Liver (tissue), 9 donors: ENCODE results near the gene PPM1D. TPM values are rescaled to one million over a fixed set of nuclear protein-coding genes. Genes with fewer than 3 reads are reported as not detected.

Experiments used
- DNase-seq: peaks from one replicate; pipeline ENCODE4 v3.0.0-alpha.2; 2017; ENCODE audit warnings: low spot score
- H3K27ac ChIP-seq, 2 donors: one replicate each; pipeline ENCODE4 v1.7.0; 2013; ENCODE audit warnings: inconsistent platforms in 2 of 2, low read length in 2 of 2, control low read depth in 1 of 2, low read depth in 1 of 2, mild to moderate bottlenecking in 1 of 2
- H3K27me3 ChIP-seq, 4 donors: one replicate each; pipeline versions ENCODE4 v1.6.1 to v1.7.0; 2013; ENCODE audit warnings: low read length in 3 of 4, inconsistent platforms in 1 of 4, mild to moderate bottlenecking in 1 of 4, moderate library complexity in 1 of 4; ENCODE audit not compliant: control insufficient read depth in 4 of 4, insufficient read depth in 4 of 4
- H3K36me3 ChIP-seq, 4 donors: one replicate each; pipeline versions ENCODE4 v1.6.1 to v1.7.0; 2013; ENCODE audit warnings: low read length in 3 of 4, mild to moderate bottlenecking in 3 of 4, low read depth in 1 of 4, moderate library complexity in 1 of 4; ENCODE audit not compliant: control insufficient read depth in 4 of 4, insufficient read depth in 3 of 4
- H3K4me1 ChIP-seq, 4 donors: one replicate each; pipeline versions ENCODE4 v1.6.1 to v1.7.0; 2013; ENCODE audit warnings: low read length in 3 of 4, mild to moderate bottlenecking in 3 of 4, moderate library complexity in 1 of 4; ENCODE audit not compliant: control insufficient read depth in 4 of 4, insufficient read depth in 4 of 4
- H3K4me3 ChIP-seq, 3 donors: one replicate each; pipeline versions ENCODE4 v1.6.1 to v1.7.0; 2013; ENCODE audit warnings: low read length in 3 of 3, control low read depth in 1 of 3, low read depth in 1 of 3, mild to moderate bottlenecking in 1 of 3
- H3K9ac ChIP-seq, 2 donors: one replicate each; pipeline ENCODE4 v1.7.0; 2013; ENCODE audit warnings: low read length in 2 of 2, mild to moderate bottlenecking in 2 of 2, moderate library complexity in 2 of 2, control low read depth in 1 of 2, low read depth in 1 of 2
- H3K9me3 ChIP-seq, 4 donors: one replicate each; pipeline versions ENCODE4 v1.6.1 to v1.7.0; 2013; ENCODE audit warnings: low read length in 3 of 4; ENCODE audit not compliant: control insufficient read depth in 4 of 4
- CTCF ChIP-seq: fragments of 150-350 bp; IDR thresholded peaks from 2 replicates; pipeline ENCODE4 v1.5.1; 2017; ENCODE audit warnings: improper control_type of control experiment, low read depth, low read length; ENCODE audit not compliant: missing input control
- EGR1 ChIP-seq, 2 donors: IDR thresholded peaks; 2 replicates each; pipeline ENCODE4 v1.6.1; 2016 to 2018; ENCODE audit warnings: antibody characterized with exemption in 2 of 2, low read depth in 2 of 2
- FOXA1 ChIP-seq: IDR thresholded peaks from 2 replicates; pipeline ENCODE4 v1.6.1; 2016; ENCODE audit warnings: antibody characterized with exemption
- FOXA2 ChIP-seq: IDR thresholded peaks from 2 replicates; pipeline ENCODE4 v1.6.1; 2016; ENCODE audit warnings: antibody characterized with exemption
- GABPA ChIP-seq, 2 donors: IDR thresholded peaks in 1 of 2; conservative IDR thresholded peaks in 1 of 2; 2 replicates each; pipeline ENCODE4 v1.6.1; 2016; ENCODE audit warnings: antibody characterized with exemption in 2 of 2, mild to moderate bottlenecking in 1 of 2, moderate library complexity in 1 of 2
- HNF4A ChIP-seq, 2 donors: conservative IDR thresholded peaks; 2 replicates each; pipeline ENCODE4 v1.6.1; 2016; ENCODE audit warnings: antibody characterized with exemption in 2 of 2, mild to moderate bottlenecking in 2 of 2
- HNF4G ChIP-seq: IDR thresholded peaks from 2 replicates; pipeline ENCODE4 v1.6.1; 2016; ENCODE audit warnings: antibody characterized with exemption
- JUND ChIP-seq, 2 donors: IDR thresholded peaks; 2 replicates each; pipeline ENCODE4 v1.6.1; 2016; ENCODE audit warnings: antibody characterized with exemption in 2 of 2
- MAX ChIP-seq: IDR thresholded peaks from 2 replicates; pipeline ENCODE4 v1.6.1; 2016; ENCODE audit warnings: antibody characterized with exemption
- NR2F2 ChIP-seq: IDR thresholded peaks from 2 replicates; pipeline ENCODE4 v1.6.1; 2016; ENCODE audit warnings: antibody characterized with exemption
- RAD21 ChIP-seq, 2 donors: IDR thresholded peaks; 2 replicates each; pipeline ENCODE4 v1.6.1; 2016; ENCODE audit warnings: antibody characterized with exemption in 2 of 2, mild to moderate bottlenecking in 2 of 2
- RXRA ChIP-seq, 2 donors: IDR thresholded peaks; 2 replicates each; pipeline ENCODE4 v1.6.1; 2017 to 2018; ENCODE audit warnings: antibody characterized with exemption in 2 of 2, mild to moderate bottlenecking in 1 of 2
- SP1 ChIP-seq: IDR thresholded peaks from 2 replicates; pipeline ENCODE4 v1.6.1; 2018; ENCODE audit warnings: antibody characterized with exemption, mild to moderate bottlenecking
- TAF1 ChIP-seq: conservative IDR thresholded peaks from 2 replicates; pipeline ENCODE4 v1.6.1; 2016; ENCODE audit warnings: antibody characterized with exemption, mild to moderate bottlenecking
- YY1 ChIP-seq: IDR thresholded peaks from 2 replicates; pipeline ENCODE4 v1.6.1; 2016; ENCODE audit warnings: antibody characterized with exemption, mild to moderate bottlenecking
- WGBS: extraction: QIAGEN DNeasy Blood & Tissue Kit; methylation state at CpG from one replicate; pipeline ENCODE4 v1.1.7; 2013; 5-methylcytosine and 5-hydroxymethylcytosine counted together
- polyA plus RNA-seq, 2 donors: library from polyadenylated mRNA; stranded (reverse) in 1 of 2; unstranded in 1 of 2; fragments of 200-250 nt in 1 of 2; fragments of >200 nt in 1 of 2; fragmentation: Nextera tagmentation in 1 of 2; extraction: Ambion mirVana in 1 of 2; gene quantifications; one replicate each; pipeline versions ENCODE4 v1.2.1 to v1.2.3, GENCODE V29; 2013 to 2015
- total RNA-seq, 2 donors: library from RNA; depleted of rRNA; stranded (reverse); fragments of >200 nt; gene quantifications; one replicate each; pipeline ENCODE4 v1.2.3, GENCODE V29; 2014
- TF ChIP-seq, protein P1 (sequence below): IDR thresholded peaks from 2 replicates; pipeline ENCODE4 v1.6.1; 2016; ENCODE audit warnings: antibody characterized with exemption, mild to moderate bottlenecking
- TF ChIP-seq, protein P2 (sequence below): IDR thresholded peaks from 2 replicates; pipeline ENCODE4 v1.6.1; 2016; ENCODE audit warnings: antibody characterized with exemption
- TF ChIP-seq, protein P3 (sequence below): IDR thresholded peaks from 2 replicates; pipeline ENCODE4 v1.6.1; 2016; ENCODE audit warnings: antibody characterized with exemption
- donor health status: healthy.
- donor health status: healthy.
- donor health status: healthy.
- donor health status: healthy.
- donor health status: healthy.

PPM1D gene
- total and polyA plus RNA-seq, 4 donors = 2.0 to 8.7 (median 5.0) TPM

- TF ChIP-seq CTCF = no peak
- no peak for TF ChIP-seq SP1
- no peak for TF ChIP-seq TAF1
- TF ChIP-seq JUND (IDR thresholded peaks at IDR 0.05) = no peak
- TF ChIP-seq MAX = no peak
- TF ChIP-seq FOXA1 = no peak
- no peak for TF ChIP-seq HNF4A (conservative IDR thresholded peaks at IDR 0.05)
Observed at GRCh38 chr17:60627124-60627523, 27.1 kb downstream of the PPM1D start (continued).

GRCh38 chr17:60628252-60628889 is 28.4 kb downstream of the PPM1D start:
- H3K9me3 ChIP-seq = no peaks in the 10 kb centered on the region
- H3K27me3 ChIP-seq = no peaks in the 10 kb centered on the region
- H3K9ac ChIP-seq = no peak overlapping the region
- H3K27ac ChIP-seq = no peak overlapping the region
- no peak for DNase-seq
- no peak overlapping the region for H3K4me3 ChIP-seq
- no peak for TF ChIP-seq HNF4A (conservative IDR thresholded peaks at IDR 0.05)
- TF ChIP-seq CTCF = no peak
- TF ChIP-seq GABPA (IDR thresholded peaks at IDR 0.05 in 1 of 2, conservative IDR thresholded peaks at IDR 0.05 in 1 of 2) = no peak
- TF ChIP-seq HNF4G = no peak
- TF ChIP-seq, protein P1, sequence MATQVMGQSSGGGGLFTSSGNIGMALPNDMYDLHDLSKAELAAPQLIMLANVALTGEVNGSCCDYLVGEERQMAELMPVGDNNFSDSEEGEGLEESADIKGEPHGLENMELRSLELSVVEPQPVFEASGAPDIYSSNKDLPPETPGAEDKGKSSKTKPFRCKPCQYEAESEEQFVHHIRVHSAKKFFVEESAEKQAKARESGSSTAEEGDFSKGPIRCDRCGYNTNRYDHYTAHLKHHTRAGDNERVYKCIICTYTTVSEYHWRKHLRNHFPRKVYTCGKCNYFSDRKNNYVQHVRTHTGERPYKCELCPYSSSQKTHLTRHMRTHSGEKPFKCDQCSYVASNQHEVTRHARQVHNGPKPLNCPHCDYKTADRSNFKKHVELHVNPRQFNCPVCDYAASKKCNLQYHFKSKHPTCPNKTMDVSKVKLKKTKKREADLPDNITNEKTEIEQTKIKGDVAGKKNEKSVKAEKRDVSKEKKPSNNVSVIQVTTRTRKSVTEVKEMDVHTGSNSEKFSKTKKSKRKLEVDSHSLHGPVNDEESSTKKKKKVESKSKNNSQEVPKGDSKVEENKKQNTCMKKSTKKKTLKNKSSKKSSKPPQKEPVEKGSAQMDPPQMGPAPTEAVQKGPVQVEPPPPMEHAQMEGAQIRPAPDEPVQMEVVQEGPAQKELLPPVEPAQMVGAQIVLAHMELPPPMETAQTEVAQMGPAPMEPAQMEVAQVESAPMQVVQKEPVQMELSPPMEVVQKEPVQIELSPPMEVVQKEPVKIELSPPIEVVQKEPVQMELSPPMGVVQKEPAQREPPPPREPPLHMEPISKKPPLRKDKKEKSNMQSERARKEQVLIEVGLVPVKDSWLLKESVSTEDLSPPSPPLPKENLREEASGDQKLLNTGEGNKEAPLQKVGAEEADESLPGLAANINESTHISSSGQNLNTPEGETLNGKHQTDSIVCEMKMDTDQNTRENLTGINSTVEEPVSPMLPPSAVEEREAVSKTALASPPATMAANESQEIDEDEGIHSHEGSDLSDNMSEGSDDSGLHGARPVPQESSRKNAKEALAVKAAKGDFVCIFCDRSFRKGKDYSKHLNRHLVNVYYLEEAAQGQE = no peak
- no peak for TF ChIP-seq SP1
- no peak for TF ChIP-seq NR2F2
- no peak for TF ChIP-seq RAD21 (IDR thresholded peaks at IDR 0.05)
- TF ChIP-seq TAF1 = no peak
- TF ChIP-seq RXRA (IDR thresholded peaks at IDR 0.05) = no peak
- TF ChIP-seq, protein P2, sequence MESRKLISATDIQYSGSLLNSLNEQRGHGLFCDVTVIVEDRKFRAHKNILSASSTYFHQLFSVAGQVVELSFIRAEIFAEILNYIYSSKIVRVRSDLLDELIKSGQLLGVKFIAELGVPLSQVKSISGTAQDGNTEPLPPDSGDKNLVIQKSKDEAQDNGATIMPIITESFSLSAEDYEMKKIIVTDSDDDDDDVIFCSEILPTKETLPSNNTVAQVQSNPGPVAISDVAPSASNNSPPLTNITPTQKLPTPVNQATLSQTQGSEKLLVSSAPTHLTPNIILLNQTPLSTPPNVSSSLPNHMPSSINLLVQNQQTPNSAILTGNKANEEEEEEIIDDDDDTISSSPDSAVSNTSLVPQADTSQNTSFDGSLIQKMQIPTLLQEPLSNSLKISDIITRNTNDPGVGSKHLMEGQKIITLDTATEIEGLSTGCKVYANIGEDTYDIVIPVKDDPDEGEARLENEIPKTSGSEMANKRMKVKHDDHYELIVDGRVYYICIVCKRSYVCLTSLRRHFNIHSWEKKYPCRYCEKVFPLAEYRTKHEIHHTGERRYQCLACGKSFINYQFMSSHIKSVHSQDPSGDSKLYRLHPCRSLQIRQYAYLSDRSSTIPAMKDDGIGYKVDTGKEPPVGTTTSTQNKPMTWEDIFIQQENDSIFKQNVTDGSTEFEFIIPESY = no peak
- no peak for TF ChIP-seq FOXA1
- TF ChIP-seq MAX = no peak
- no peak for TF ChIP-seq JUND (IDR thresholded peaks at IDR 0.05)
- no peak for TF ChIP-seq FOXA2
- no peak for TF ChIP-seq YY1
- TF ChIP-seq, protein P3, sequence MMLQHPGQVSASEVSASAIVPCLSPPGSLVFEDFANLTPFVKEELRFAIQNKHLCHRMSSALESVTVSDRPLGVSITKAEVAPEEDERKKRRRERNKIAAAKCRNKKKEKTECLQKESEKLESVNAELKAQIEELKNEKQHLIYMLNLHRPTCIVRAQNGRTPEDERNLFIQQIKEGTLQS = no peak
- TF ChIP-seq EGR1 (IDR thresholded peaks at IDR 0.05; ENCODE audit: low read depth in 2 of 2) = no peak
- 92% methylated on average over 6 of the region's 6 CpGs for WGBS
- H3K36me3 ChIP-seq = peaks cover 0 to 3% (median 0%) of the 10 kb centered on the region in 4 donors
- no peaks in the 10 kb centered on the region for H3K4me1 ChIP-seq
